Right lung (tissue), 5 donors: ENCODE results near the gene PKDREJ. TPM values are rescaled to one million over a fixed set of nuclear protein-coding genes. Genes with fewer than 3 reads are reported as not detected.
"Not testable (repeated sequence)": the region's sequence is repeated elsewhere in the genome, so short reads cannot be mapped to it uniquely, and the experiment has no call there.

Experiments
- DNase-seq, 2 donors: peaks; one replicate each; pipeline ENCODE4 v3.0.0-alpha.2; 2013
- polyA plus RNA-seq, 5 donors: library from polyadenylated mRNA; unstranded; fragments of 120-200 nt; gene quantifications; one replicate each; pipeline versions ENCODE4 v1.2.1 to v1.2.3, GENCODE V29; 2013; ENCODE audit warnings: inconsistent platforms in 1 of 5, low replicate concordance in 1 of 5; ENCODE audit not compliant: insufficient read length in 5 of 5, insufficient read depth in 1 of 5

The PKDREJ gene
- polyA plus RNA-seq, 5 donors: 0.37 to 0.60 (median 0.47) TPM

GRCh38 chr22:46267431-46268279 lies 4.5 kb upstream of the PKDREJ start, which contains the start of gene TTC38:
Gene TTC38, plus strand, starts transcription at chr22:46268008. Its CDS starts 32 bp downstream, at chr22:46268040.
- peak; percentile 82 to 85 for DNase-seq

DNA sequence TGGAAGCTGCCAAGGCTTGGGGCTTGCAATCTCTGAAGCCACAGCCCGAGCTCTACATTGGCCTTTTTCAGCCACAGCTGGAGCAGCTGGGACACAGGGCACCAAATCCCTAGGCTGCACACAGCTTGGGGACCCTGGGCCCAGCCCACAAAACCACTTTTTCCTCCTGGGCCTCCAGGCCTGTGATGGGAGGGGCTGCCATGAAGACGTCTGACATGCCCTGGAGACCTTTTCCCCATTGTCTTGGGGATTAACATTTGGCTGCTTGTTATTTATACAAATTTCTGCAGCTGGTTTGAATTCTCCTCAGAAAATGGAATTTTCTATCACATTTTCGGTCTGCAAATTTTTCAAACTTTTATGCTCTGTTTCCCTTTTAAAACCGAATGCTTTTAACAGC lies 2.5 kb upstream of the PKDREJ start:
- not testable (repeated sequence) for DNase-seq

DNA sequence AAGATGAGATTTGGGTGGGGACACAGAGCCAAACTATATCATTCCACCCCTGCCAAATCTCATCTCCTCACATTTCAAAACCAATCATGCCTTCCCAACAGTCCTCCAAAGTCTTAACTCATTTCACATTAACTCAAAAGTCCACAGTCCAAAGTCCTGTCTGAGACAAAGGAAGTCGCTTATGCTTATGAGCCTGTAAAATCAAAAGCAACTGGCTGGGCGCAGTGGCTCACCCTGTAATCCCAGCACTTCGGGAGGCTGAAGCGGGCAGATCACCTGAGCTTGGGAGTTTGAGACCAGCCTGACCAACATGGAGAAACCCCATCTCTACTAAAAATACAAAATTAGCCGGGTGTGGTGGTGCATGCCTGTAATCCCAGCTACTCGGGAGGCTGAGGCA lies 1.4 kb upstream of the PKDREJ start:
- DNase-seq: not testable (repeated sequence)

- peak in 1 of 2 donors; percentile 16 for DNase-seq
These were observed 511 bp downstream of the PKDREJ start for GRCh38 chr22:46262449-46263215.

- no peak for DNase-seq
These were observed 3.1 kb downstream of the PKDREJ start for GRCh38 chr22:46260038-46260437.

- no peak for DNase-seq
These were observed 3.8 kb downstream of the PKDREJ start for GRCh38 chr22:46259374-46259773.

DNA sequence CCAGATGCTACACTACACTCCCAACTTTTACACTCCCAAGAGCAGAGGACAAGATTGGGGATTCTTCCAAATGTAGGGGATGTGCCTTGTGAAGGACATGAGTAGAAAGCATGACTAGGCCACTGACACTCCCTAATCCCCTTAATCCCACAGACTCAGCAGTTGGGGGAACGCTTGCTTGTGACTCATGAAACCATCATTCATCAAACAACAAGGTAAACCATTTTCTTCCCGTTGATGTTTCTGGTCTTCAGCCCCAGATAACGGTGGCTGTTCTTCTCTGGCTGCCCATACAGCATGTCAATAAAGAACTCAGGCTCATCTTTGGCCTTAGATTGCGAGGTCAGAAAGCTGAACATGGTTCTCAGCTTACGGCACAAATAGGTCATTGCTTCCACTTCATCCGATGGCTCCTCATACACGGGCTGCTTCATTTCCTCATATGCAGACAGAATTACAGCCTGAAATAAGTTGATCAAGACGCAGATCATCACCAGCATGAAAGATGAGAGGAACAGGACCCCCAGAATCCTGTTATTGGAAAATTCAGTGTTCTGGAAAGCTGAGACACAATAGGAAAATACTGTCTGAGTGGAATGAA lies 6.7 kb downstream of the PKDREJ start:
- no peak for DNase-seq

DNA sequence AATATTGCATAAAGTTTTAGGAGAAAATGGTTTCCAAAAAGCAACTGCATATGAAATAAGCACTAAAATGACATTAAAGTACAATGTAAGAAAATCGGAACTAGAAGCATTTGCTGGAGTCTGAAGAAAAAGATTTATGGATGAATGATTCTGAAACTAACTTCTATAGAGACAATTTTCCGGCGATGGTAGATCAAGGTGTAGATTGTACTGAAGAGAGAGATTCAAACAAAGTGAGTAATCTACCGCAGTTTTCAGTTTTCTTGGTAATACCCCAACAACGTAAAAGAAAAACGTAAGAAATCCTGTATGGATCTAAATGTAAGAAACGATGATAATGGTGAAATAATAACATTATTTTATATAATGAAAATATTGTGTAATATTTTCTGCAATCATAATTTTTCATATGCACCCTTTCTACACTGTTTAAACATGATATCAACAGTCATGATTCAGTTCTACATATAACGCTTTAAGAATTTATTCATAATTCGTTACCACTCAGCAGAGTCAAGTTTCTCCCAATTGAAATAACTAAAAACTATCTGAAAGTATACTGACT lies 11.2 kb downstream of the PKDREJ start:
- no peak for DNase-seq

DNA sequence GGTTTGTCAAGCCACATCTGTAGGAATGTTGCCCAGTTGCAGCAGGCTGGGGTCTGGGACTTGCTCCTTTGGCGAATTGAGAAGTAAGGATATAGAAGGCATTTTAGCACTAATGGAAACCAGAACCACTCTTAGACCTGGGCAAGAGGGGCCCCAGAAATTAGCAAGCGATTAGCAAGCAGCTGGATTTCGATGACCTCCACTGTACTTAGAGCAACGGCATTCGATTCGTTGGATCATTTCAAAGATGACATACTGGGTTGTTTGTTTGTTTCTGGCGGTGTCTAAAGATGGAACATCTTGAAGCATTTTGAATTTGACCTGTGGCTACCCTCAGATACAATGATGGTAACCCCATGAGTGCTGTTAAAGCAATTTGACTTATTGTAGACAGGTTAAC lies 11.9 kb downstream of the PKDREJ start:
- DNase-seq: no peak

GRCh38 chr22:46250783-46251125 lies 12.4 kb downstream of the PKDREJ start:
- DNase-seq: no peak

DNA sequence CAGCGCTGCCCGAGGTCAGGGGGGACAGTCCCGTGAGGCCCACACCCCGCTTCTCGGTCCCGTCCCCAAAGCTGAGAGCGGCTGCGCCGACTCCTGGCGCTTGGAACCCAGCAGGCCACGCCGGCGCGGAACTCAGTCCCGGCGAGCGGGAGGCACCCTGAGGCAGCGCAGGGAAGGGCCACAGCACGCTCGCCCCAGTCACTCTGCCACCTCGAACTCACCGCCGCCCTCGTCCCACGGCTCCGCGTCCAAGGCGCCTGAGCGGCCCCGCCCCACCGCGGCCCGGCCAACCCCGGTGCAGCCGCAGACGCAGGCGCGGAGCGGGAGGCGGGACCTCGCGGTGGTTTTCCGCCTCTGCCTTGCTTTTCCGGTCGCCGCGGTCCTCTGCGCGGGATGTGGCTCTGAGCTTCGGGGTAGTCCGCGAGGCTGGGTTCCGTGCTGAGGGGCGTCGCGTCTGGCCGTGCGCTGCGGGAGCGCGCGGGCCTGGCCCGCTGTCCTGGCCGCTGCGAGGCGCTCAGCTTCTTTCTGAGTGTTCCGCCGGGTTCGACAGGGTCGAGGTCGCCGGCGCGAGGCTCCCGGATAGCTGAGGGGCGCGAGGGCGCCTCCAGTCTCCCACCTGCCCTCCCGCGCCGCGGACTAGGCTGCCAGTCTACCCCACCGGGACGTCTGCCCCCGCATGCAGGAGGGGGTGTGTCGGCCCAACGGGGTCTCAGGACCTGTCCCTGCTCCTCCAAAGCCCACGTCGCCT lies 12.9 kb downstream of the PKDREJ start, which contains the start of gene CDPF1:
Gene CDPF1 (minus strand): TSS at position 259 of the 748 bp plus-strand sequence. CDS start 2,009 bp downstream, outside the sequence.
- DNase-seq: peak; percentile 79 to 83

GRCh38 chr22:46247443-46247975 lies 15.6 kb downstream of the PKDREJ start:
- DNase-seq: no peak

DNA sequence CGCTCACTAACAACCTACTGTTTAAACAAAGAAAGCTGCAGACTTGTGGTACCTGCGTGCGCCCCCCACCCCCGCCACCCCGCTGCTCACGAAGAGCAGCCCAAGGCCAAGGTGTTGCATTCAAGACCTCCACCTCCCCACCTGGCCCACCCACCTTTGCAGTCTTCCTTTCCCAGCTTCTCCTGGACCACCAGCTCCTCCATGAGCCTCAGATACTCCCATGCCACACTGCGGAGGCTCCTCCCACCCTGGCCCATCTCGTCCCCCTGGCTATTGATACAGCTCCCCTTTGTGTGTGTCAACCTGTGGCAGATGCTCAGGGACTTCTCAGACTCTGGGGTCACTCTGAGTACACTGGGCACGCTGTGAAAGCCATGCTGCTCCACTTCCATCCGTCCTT lies 17.0 kb downstream of the PKDREJ start:
- no peak for DNase-seq

- DNase-seq: peak in 1 of 2 donors; percentile 36
These were observed 17.6 kb downstream of the PKDREJ start for GRCh38 chr22:46245511-46245910.

DNA sequence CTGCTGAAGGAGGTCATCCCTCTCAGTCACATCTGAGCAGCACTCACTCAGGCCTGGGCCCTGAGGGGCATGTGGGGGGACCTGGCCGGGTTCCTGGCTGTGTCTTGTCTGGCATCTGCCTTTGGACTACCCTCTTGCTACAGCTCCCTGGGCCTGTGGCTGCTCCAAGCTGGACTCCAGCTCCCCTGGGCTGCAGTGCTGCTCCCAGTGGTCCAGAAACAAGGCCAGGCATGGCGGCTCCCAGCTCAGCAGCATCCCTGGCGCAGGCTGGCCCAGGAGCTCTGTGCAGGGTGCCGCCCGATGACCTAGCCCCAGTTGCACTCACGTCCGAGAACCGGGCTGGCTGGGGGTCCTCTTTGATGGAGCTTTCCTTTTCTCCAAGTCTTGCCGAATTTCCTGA lies 18.4 kb downstream of the PKDREJ start:
- DNase-seq: no peak

DNA sequence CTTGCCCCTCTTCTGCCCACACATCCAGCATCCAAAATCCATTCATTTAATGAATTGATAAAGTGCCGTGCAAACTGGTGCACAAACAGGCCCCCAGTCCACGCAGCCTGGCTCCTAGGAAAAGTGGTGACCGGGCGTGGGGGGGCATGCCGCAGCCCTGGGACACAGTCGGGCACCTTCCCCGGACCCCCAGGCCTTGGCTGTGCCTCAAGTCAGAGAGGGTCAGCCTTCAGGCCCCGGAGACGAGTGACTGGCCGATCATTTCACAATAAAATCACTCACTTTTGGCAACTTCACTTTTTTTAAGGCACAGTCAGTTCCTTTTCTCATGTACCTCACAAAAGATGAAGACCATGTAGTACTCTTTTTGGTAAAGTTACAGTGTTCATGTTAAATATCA lies 21.1 kb downstream of the PKDREJ start:
- no peak for DNase-seq

- no peak for DNase-seq
These were observed 21.6 kb downstream of the PKDREJ start for GRCh38 chr22:46241396-46242007.

- DNase-seq: no peak
These were observed 22.2 kb downstream of the PKDREJ start for GRCh38 chr22:46240907-46241306.

GRCh38 chr22:46240506-46240905 lies 22.6 kb downstream of the PKDREJ start:
- DNase-seq: no peak

GRCh38 chr22:46240073-46240472 lies 23.1 kb downstream of the PKDREJ start:
- DNase-seq: no peak
